Femur (tissue), 1 donor: ENCODE data around the gene MAGI1.

Experiments
- DNase-seq: peaks from one replicate; pipeline ENCODE4 v3.0.0-alpha.2; 2017

Gene MAGI1

DNA sequence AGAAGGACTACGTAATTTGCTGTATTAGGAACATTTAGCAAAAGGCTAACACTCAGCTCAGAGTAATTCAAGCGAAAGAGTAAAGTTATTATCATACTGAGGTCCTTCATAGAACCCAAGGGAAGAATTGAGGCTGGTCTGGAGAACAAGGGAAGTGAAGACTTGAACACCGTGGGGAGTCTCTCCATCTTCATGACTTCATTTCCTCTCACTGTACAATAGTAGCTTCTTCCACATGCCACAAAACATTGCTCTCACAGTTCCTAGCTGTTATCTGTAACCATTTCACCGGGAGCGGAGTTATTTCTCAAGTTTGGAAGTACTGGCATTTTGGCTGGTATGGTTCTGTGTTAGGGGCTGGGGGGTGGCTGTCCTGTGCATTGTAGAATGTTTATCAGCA, 69.7 kb downstream of the MAGI1 start:
- no peak for DNase-seq

- DNase-seq = no peak
Observed at GRCh38 chr3:65967451-65967850, 71.3 kb downstream of the MAGI1 start.

GRCh38 chr3:65964838-65965237, 73.9 kb downstream of the MAGI1 start:
- DNase-seq = no peak

DNA sequence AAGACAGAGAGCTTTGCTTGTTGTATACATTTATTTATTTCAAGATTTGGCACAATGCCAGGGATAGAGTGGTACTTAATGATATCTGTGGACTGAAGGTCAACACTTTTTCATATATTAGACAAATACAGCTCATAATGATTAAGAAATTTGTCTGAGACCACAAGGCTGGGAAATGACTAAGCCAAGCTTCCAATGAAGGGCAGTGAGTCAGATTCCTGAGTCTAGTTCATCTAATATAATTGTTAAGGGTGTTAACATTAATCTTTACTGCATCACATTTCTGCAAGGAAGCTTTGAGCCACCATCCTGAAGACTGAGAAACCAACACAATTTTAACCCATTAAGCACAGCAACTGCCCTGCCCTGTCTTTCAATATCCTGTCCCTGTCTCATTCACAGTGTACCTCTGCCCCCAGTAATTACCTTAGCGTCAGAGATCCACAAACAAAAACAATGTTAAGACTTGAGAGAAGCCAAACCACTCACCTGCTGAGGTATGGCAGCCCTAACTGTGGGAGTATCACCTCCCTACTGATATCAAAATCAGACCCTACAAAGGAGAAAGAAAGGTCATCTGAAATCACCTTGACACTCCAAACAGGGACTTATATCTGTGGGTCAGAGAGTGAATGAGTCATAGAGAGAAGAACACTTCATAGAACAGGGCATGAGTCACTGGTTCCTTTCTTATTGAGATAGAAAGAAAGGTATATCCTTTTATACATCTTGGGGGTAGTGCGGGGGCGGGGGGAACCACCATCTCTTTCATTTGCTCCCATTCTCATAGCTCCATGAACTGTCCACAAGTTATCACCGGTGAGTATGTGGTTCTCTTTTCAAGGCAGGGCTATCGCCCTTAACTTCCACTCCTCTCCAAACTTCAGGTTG, 74.7 kb downstream of the MAGI1 start:
- DNase-seq = no peak

DNA sequence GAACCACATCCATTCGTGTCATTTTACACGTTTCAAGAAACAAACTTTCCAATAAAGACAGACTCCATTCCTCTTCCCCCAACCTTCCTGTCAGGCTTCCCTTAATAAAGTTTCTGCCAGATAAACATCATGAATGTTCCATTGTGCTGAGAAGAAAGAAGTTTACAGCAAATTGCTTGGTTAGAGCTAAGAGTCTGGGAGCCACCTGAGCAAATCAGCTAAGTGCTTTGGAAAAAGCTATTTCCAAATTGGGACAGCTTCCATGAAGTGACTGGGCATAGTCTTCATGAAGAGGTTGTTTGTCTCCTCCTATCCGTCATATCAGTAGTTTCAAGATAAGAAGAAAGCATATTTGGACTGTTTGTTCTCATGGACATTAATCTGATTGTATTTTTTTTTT, 77.0 kb downstream of the MAGI1 start:
- no peak for DNase-seq

DNA sequence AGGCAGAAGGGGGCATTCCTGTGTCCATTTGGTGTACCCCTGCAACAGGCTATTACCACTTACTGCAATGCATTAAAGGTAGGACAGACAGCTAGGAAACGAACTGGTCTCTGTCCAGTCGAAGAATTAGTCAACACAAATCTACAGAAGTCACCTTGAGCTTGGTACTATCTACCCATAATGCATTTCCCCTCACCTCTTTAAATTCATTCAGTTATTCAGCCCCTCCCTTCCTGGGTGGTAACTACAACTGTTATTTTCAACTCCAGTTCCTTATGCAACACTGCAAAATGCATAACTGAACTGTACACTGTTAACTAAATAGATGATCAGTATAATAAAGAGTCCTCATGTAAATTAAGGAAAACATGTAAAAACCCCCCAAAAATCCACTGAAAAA, 77.6 kb downstream of the MAGI1 start:
- no peak for DNase-seq

DNA sequence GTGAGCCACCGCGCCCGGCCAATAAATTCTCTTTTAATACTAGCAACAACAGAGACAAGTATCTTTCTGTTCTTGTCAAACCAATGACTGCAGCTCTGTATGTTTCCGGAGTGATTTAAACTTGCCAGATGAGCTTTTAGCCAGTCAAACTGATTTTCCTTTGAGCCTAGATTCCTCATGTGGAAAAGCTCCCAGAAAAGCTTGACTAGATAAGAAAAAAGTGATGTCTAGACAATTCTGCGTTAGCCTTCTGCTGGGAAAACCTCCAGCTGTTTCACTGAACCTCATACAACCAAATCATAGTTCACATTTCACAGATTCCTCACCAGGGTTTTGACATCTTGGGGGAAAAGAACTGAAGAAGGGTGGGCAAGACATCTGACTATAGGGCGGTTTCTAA, 78.6 kb downstream of the MAGI1 start:
- no peak for DNase-seq

DNA sequence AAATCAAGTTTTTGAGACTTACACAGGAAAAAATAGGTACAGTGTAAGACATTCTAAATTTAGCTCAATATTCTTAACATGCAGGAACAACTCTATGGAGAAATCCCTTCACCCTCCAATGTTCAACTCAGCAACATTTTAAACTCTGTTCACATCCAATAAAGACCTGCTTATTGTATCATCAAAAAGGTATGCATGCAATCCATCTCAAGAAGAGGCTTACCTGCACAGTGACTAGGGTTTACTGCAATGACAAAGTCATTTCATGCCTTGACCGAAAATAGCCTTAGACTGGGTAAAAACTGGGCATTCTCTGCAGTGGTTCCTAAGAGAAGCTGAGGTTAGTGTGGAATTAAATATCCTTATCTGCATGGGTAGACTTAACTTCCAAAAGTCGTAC, 80.5 kb downstream of the MAGI1 start:
- no peak for DNase-seq

DNA sequence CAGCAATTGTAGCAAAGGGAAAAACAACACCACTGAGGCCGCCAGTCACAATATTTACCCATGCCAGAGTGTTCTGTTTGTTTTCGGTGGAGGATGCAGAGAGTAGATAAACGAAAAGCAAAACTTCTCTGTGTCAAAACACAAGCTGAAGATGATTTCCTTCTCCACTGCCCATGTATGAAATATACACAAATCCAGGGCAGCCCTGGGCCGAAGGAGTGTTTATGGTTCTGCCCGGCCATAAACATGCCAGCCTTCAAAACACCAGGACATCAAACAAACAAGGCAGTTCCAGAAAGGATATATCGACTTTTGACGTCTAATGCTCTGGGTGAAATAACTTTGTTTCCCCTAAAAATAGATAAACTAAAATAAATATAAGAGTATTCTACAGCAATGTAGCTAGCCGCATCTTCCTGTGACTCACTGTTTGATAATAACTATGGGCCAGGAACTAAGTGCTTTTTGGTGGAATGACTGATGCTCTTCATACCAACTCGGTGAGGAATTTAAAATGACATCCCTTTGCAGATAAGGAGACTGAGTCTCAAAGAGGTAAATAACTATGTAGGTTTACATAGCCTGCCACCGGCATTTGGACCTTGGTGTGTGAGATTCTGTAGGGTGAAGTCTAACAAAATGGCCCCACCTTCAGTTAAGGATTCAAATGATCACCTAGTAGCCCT, 82.8 kb downstream of the MAGI1 start:
- DNase-seq = no peak

DNA sequence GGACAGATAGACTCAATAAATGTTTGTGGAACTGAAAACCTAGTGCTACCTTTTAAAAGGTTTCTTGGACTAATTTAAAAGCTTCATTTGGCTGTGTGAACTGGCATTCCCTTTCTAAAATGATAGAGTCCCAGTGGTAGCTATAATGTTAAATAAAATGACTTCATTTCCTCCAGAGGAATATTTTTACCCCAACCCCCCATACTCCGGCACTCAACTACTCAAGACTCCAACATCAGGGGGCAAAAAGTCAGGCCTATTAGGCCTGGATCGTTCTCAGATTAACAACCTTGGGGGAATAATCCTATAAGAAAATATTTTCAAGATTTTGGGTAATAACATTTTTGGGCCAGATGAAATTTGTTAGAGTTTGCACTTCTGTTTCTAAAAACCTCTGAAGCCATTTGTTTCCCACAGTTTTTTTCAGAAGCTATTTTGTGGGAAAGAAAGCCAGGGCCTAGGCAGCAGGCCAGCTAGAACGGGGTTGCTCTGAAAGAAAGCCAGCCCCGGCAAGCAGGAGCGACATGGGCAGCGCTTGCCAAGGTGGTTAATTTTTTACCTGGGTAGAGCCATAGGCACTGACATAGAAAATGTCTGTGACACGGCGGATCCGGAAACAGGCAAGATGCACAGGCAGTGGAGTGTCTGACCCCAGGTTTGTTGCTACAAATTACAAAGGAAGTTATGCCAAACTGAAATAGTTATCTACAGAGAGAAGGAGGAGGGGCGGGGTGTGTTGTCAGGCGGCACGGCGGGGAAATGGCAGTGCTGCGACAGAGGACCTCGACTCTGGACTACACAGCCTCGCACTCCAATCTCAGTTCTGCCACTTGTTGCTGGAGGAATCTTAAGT, 84.6 kb downstream of the MAGI1 start:
- DNase-seq = peak; percentile 41

GRCh38 chr3:65953301-65953812, 85.4 kb downstream of the MAGI1 start:
- peak; percentile 19 for DNase-seq

- DNase-seq = no peak
Observed at GRCh38 chr3:65952842-65953241, 85.9 kb downstream of the MAGI1 start.

- no peak for DNase-seq
Observed at GRCh38 chr3:65951836-65952505, 86.7 kb downstream of the MAGI1 start.

DNA sequence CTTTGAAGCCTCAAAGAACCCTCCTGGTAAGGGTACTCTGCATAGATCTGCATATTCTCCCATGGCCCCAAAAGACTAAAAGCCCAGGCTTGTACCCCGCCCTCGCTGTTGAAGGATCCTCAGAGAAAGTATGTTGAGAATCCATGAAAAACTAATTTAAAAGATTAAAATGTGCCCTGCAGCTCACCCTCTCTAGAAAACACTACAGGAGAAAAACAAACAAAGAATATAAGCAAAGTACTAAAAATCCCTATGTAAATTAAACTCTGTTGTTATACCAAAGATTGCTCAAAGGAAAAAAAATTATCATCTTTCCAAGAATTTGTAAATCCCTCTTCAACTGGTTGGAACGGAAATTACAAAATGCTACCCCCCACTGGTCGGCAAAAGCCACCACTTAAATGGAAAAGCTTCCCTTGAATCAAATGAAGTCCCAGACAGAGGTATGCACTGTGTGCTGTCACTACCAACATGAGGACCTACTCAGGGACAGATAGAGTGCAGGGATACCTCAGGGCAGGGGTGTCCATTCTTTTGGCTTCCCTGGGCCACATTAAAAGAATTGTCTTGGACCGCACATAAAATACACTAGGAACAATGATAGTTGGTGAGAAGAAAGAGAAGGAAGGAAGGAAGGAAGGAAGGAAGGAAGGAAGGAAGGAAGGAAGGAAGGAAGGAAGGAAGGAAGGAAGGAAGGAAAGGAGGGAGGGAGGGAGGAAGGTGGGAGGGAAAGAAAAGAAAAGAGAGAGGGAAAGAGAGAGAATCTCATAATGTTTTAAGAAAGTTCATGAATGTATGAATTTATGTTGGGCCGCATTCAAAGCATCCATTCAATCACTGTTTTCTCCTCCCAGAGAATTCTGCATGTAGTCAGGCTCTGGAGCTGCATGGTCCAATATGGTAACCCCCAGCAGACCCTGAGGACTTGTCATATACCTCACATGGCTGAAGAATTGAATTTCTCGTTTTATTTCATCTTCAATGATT, 88.1 kb downstream of the MAGI1 start:
- no peak for DNase-seq

- DNase-seq = no peak
Observed at GRCh38 chr3:65948841-65949573, 89.7 kb downstream of the MAGI1 start.

- DNase-seq = peak; percentile 46
Observed at GRCh38 chr3:65946438-65946837, 92.3 kb downstream of the MAGI1 start.

GRCh38 chr3:65945953-65946352, 92.8 kb downstream of the MAGI1 start:
- no peak for DNase-seq

- DNase-seq = no peak
Observed at GRCh38 chr3:65945480-65945879, 93.2 kb downstream of the MAGI1 start.

GRCh38 chr3:65944252-65944651, 94.5 kb downstream of the MAGI1 start:
- no peak for DNase-seq

DNA sequence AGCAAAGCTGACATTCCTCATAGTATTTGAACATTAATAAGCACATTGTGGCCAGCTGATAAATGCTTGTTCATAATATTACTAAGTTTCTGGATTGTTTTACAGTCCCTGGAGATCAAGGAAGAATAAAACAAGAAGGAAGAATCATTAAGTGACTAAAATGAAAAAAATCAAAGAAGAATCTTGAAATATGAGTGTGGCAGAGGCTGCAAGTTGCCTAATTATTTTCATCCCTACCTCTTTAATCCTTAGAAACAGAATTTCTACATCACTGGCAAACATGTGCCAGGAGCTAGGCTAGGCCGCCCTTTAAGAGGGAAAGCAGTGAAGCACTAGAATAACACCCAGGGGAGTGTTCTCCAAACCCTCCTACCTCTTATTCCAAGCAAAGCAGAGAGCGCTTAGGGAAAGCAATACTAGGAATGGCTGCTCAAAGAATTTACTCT, 98.9 kb downstream of the MAGI1 start:
- DNase-seq = no peak
